CD4-positive, alpha-beta T cell (primary cell): ENCODE data around the gene CAB39L. TPM values are rescaled to one million over a fixed set of nuclear protein-coding genes. Genes with fewer than 3 reads are reported as not detected.
"Not testable (repeated sequence)": the region's sequence is repeated elsewhere in the genome, so short reads cannot be mapped to it uniquely, and the experiment has no call there.

Source experiments
- ATAC-seq: fragments of 200-7000 bp; cut with Tn5 transposase; one replicate; pipeline ENCODE4 v1.10.0; 2022; ENCODE audit warnings: mild to moderate bottlenecking; ENCODE audit not compliant: poor library complexity
- CTCF ChIA-PET: fragments of 350-600 bp; sonication (Branson Sonifier 250); formaldehyde crosslinking; loops from one replicate; lab custom pipeline; 2021; ENCODE audit warnings: antibody characterized with exemption, inconsistent platforms; lab: Charles Lee
- POLR2A ChIA-PET: fragments of 350-600 bp; sonication (Branson Sonifier 250); formaldehyde crosslinking; loops from one replicate; lab custom pipeline; 2021; ENCODE audit warnings: antibody characterized with exemption, inconsistent platforms; lab: Charles Lee
- DNase-seq, 14 experiments: peaks; one replicate each; pipeline ENCODE4 v3.0.0-alpha.2; 2013 to 2020; ENCODE audit warnings: mixed read lengths in 2 of 14
- H3K27ac ChIP-seq, 2 donors: one replicate each; pipeline versions ENCODE4 v1.5.1 to v1.7.0; 2013; ENCODE audit warnings: low read length in 2 of 2, low read depth in 1 of 2, mild to moderate bottlenecking in 1 of 2
- H3K27me3 ChIP-seq, 2 experiments: 1 replicate in 1 of 2; 2 replicates in 1 of 2; pipeline versions ENCODE4 v1.6.1 to v1.7.0; 2013; ENCODE audit warnings: low read length in 2 of 2, control low read depth in 1 of 2, mild to moderate bottlenecking in 1 of 2, moderate library complexity in 1 of 2; ENCODE audit not compliant: insufficient read depth in 2 of 2, control insufficient read depth in 1 of 2
- H3K36me3 ChIP-seq: one replicate; pipeline ENCODE4 v1.6.1; 2013; ENCODE audit warnings: low read length, control low read depth; ENCODE audit not compliant: insufficient read depth
- H3K4me1 ChIP-seq: one replicate; pipeline ENCODE4 v1.6.1; 2013; ENCODE audit warnings: low read length, control low read depth; ENCODE audit not compliant: insufficient read depth
- H3K4me3 ChIP-seq: one replicate; pipeline ENCODE4 v1.5.1; 2013; ENCODE audit warnings: mild to moderate bottlenecking, low read length, moderate library complexity
- H3K9me3 ChIP-seq, 2 experiments: 1 replicate in 1 of 2; 2 replicates in 1 of 2; pipeline versions ENCODE4 v1.6.1 to v1.7.0; 2013; ENCODE audit warnings: low read length in 2 of 2, mild to moderate bottlenecking in 2 of 2, control low read depth in 1 of 2, moderate library complexity in 1 of 2; ENCODE audit not compliant: control insufficient read depth in 1 of 2, insufficient read depth in 1 of 2
- H3K27ac Mint-ChIP-seq: one replicate; pipeline ENCODE4 v1.8.0; 2020; ENCODE audit warnings: mixed read lengths
- H3K27me3 Mint-ChIP-seq: one replicate; pipeline ENCODE4 v1.8.0; 2021; ENCODE audit warnings: mixed read lengths
- H3K36me3 Mint-ChIP-seq: one replicate; pipeline ENCODE4 v1.8.0; 2021; ENCODE audit warnings: low read depth, mixed read lengths
- H3K4me1 Mint-ChIP-seq: one replicate; pipeline ENCODE4 v1.8.0; 2021; ENCODE audit warnings: low read depth, mixed read lengths
- H3K4me3 Mint-ChIP-seq: one replicate; pipeline ENCODE4 v1.8.0; 2020; ENCODE audit warnings: mild to moderate bottlenecking, mixed read lengths
- H3K9me3 Mint-ChIP-seq: one replicate; pipeline ENCODE4 v1.8.0; 2020; ENCODE audit warnings: mixed read lengths
- intact Hi-C, 2 experiments: fragments of 100-400 bp; cut with DNase I in 1 of 2; cut with micrococcal nuclease in 1 of 2; formaldehyde crosslinking; loops; one replicate each; pipeline versions ENCODE4 v1.15.1 to v1.9.0; 2023 to 2025; cut with DNase I, micrococcal nuclease
- total RNA-seq, 174 experiments: library from RNA in 2 of 174; stranded (reverse) in 2 of 174; gene quantifications; one replicate each; pipeline ENCODE4 v1.2.3 and lab custom pipeline; 2021 to 2026
- TF ChIP-seq, protein P1 (sequence below): fragments of 200-600 bp; IDR thresholded peaks from one replicate; pipeline ENCODE4 v1.8.0; 2022; ENCODE audit warnings: antibody characterized with exemption, mild to moderate bottlenecking

The CAB39L gene
- total RNA-seq, 2 experiments from 2014 or later, result 1.9 to 2.5 TPM

DNA sequence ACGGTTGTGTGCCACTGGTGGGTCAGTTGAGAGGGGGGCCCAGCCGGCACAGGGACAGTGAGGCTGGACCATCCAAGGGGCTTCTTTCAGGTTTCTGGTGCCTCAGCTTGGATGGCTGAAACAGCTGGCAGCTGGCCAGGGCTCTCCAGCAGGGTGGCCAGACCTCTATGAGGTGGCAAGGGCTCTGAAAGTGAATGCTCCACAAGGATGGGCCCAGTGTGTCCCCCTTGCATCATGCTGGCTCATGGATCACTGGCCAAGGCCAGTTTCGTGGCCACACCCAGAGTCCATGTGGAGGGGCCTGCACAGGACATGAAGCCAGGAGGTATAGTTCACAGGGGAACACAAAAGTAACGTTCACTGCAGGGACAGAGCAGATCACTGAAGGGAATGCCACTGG is 146.5 kb downstream of the CAB39L start:
- intact Hi-C loops, result no loop called here
- H3K27me3 Mint-ChIP-seq, result no peaks in the 10 kb centered on the region
- H3K4me1 Mint-ChIP-seq, result peaks cover 17% of the 10 kb centered on the region
- ATAC-seq (no peak), DNase-seq (no peak)
- Histone ChIP-seq H3K9me3 (no peaks in the 10 kb centered on the region), H3K4me1 (peaks cover 11% of the 10 kb centered on the region), H3K4me3 (no peak overlapping the region), H3K27me3 (no peaks in the 10 kb centered on the region), H3K27ac (no peak overlapping the region), H3K36me3 (peaks cover 11% of the 10 kb centered on the region)
- no peak overlapping the region for H3K4me3 Mint-ChIP-seq
- no peaks in the 10 kb centered on the region for H3K9me3 Mint-ChIP-seq
- POLR2A ChIA-PET, result no interaction called here
- TF ChIP-seq, protein P1, sequence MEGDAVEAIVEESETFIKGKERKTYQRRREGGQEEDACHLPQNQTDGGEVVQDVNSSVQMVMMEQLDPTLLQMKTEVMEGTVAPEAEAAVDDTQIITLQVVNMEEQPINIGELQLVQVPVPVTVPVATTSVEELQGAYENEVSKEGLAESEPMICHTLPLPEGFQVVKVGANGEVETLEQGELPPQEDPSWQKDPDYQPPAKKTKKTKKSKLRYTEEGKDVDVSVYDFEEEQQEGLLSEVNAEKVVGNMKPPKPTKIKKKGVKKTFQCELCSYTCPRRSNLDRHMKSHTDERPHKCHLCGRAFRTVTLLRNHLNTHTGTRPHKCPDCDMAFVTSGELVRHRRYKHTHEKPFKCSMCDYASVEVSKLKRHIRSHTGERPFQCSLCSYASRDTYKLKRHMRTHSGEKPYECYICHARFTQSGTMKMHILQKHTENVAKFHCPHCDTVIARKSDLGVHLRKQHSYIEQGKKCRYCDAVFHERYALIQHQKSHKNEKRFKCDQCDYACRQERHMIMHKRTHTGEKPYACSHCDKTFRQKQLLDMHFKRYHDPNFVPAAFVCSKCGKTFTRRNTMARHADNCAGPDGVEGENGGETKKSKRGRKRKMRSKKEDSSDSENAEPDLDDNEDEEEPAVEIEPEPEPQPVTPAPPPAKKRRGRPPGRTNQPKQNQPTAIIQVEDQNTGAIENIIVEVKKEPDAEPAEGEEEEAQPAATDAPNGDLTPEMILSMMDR, result no peak
- CTCF ChIA-PET, result interaction anchor here (1.4 kb wide), 1 partner anchor 309 kb away, joined by 3 read pairs; no protein-coding TSS in a partner anchor
- peaks cover 15% of the 10 kb centered on the region for H3K36me3 Mint-ChIP-seq
- H3K27ac Mint-ChIP-seq, result no peak overlapping the region

- ChIA-PET POLR2A (no interaction called here), CTCF (interaction anchor here (0.9 to 1.4 kb wide), 2 partner anchors 140 to 310 kb away, joined by 3 to 4 read pairs; no protein-coding TSS in a partner anchor)
- Mint-ChIP-seq H3K4me3 (no peak overlapping the region), H3K9me3 (no peaks in the 10 kb centered on the region), H3K27me3 (no peaks in the 10 kb centered on the region), H3K36me3 (peaks cover 21% of the 10 kb centered on the region), H3K27ac (no peak overlapping the region), H3K4me1 (peaks cover 12% of the 10 kb centered on the region)
- Histone ChIP-seq H3K4me1 (peaks cover 9% of the 10 kb centered on the region), H3K9me3 (no peaks in the 10 kb centered on the region), H3K36me3 (peaks cover 11% of the 10 kb centered on the region), H3K4me3 (no peak overlapping the region), H3K27ac (no peak overlapping the region), H3K27me3 (no peaks in the 10 kb centered on the region)
- ATAC-seq, result no peak
- no peak for DNase-seq
- intact Hi-C loops, result no loop called here
- TF ChIP-seq, protein P1, result no peak
These were observed 147.2 kb downstream of the CAB39L start for GRCh38 chr13:49296659-49297058.

DNA sequence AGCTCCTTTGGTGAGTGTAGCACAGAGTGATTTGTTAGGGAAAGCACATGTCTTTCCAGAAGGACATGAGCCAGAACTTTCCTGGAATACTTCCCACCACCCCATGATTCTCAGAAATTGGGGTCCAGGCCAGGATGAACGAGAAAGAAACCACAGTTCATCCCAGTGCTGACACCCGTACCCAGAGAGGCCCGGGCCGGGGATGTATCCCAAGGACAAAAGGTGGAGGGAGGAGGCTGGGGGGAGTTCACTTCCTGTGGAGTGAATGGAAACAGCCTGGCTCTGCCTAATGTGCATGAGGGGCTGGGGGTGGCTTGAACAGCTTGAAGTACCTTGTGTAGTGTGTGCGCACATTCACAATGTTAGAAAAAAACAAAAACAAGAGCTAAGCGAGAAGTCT is 148.6 kb downstream of the CAB39L start:
- no peaks in the 10 kb centered on the region for H3K9me3 Mint-ChIP-seq
- no peaks in the 10 kb centered on the region for H3K27me3 ChIP-seq
- peaks cover 27% of the 10 kb centered on the region for H3K36me3 Mint-ChIP-seq
- H3K36me3 ChIP-seq, result peaks cover 11% of the 10 kb centered on the region
- TF ChIP-seq, protein P1, result no peak
- CTCF ChIA-PET, result interaction anchor here (0.6 kb wide), 1 partner anchor 165 kb away, joined by 3 read pairs; no protein-coding TSS in a partner anchor
- no peak for DNase-seq
- H3K27me3 Mint-ChIP-seq, result no peaks in the 10 kb centered on the region
- no peak overlapping the region for H3K4me3 ChIP-seq
- H3K4me3 Mint-ChIP-seq, result no peak overlapping the region
- H3K4me1 ChIP-seq, result no peaks in the 10 kb centered on the region
- H3K9me3 ChIP-seq, result no peaks in the 10 kb centered on the region
- peaks cover 6% of the 10 kb centered on the region for H3K4me1 Mint-ChIP-seq
- POLR2A ChIA-PET, result interaction anchor here (1.5 kb wide), 1 partner anchor 148 kb away, joined by 3 read pairs; the partner anchor contains the start of genes CAB39L and SETDB2
- no peak overlapping the region for H3K27ac Mint-ChIP-seq
- no peak overlapping the region for H3K27ac ChIP-seq
- no peak for ATAC-seq
- intact Hi-C loops, result no loop called here

- H3K27ac Mint-ChIP-seq, H3K27ac ChIP-seq, DNase-seq, ATAC-seq, H3K9me3 Mint-ChIP-seq, H3K4me1 ChIP-seq, intact Hi-C loops, H3K9me3 ChIP-seq, CTCF ChIA-PET, H3K27me3 Mint-ChIP-seq, H3K4me1 Mint-ChIP-seq, H3K4me3 ChIP-seq, H3K27me3 ChIP-seq, H3K4me3 Mint-ChIP-seq: not testable (repeated sequence)
- peaks cover 30% of the 10 kb centered on the region for H3K36me3 Mint-ChIP-seq
- H3K36me3 ChIP-seq, result peaks cover 11% of the 10 kb centered on the region
- POLR2A ChIA-PET, result interaction anchor here (1.5 kb wide), 1 partner anchor 149 kb away, joined by 3 read pairs; the partner anchor contains the start of genes CAB39L and SETDB2
These were observed 149.1 kb downstream of the CAB39L start for GRCh38 chr13:49294723-49295122.
